CD4-positive, alpha-beta T cell treated with Interleukin-4 for 1 hour (primary cell): Measurements from ENCODE around the gene ATG16L2.
"Not testable (repeated sequence)": the region's sequence is repeated elsewhere in the genome, so short reads cannot be mapped to it uniquely, and the experiment has no call there.

Source experiments
- DNase-seq, 2 donors: peaks; one replicate each; pipeline ENCODE4 v3.0.0-alpha.2; 2020 to 2022

Gene ATG16L2

DNA sequence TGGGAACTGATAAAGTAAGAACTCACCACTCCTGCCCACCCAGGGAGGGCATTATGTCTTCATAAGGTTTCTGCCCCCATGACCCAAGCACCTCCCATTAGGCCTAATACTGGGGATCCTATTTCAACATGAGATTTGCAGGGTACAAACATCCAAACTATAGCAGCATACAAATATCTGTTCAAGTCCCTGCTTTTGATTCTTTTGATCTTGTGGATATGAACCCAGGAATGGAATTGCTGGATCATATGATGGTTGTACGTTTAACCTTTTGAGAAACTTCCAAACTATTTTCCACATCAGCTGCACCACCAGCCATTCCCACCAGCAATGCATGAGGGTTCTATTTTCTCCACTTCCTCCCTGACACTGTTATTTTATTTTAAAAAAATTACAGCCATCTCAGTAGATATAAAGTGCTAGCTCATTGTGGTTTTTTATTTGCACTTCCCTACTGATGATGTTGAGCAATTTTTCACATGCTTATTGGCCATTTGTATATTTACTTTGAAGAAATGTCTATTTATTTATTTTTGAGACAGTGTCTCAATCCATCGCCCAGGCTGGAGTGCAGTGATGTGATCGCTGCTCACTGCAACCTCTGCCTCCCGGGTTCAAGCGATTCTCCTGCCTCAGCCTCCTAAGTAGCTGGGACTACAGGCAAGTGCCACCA, 7.1 kb upstream of the ATG16L2 start:
- DNase-seq = no peak

DNA sequence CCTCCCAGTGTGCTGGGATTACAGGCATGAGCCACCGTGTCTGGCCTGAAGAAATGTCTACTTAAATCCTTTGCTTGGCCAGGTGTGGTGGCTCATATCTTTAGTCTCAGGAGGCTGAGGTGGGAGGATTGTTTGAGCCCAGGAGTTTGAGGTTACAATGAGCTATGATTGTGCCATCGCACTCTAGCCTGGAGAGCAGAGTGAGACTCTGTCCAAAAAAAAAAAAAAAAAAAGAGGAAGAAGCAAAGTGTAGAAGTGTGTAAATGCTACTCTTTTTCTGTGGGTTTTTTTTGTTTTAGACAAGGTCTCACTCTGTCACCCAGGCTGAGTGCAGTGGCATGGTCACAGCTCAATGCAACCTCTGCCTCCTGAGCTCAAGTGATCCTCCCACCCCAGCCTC, 6.4 kb upstream of the ATG16L2 start:
- DNase-seq = no peak

DNA sequence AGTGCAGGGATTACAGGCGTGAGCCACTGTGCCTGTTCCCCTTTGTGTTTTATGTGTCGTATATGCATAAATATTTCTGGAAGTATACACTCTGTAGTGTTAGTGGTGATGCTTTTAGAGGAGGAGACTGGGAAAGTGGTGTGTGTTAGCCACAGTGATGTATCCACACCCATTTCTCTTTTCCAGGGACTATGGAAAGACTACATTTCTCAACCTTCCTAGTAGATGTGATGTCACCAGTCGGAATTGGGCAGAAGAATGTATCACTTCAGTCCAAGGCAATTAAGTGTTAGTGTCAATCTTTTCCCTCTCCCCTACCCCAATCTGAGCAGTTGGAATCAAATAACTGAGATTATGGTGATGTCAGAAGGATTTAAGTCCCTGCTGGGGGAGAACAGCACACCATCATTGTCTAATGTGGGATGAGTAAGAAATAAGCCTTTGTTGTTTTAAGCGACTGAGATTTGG, 5.8 kb upstream of the ATG16L2 start:
- DNase-seq = no peak

DNA sequence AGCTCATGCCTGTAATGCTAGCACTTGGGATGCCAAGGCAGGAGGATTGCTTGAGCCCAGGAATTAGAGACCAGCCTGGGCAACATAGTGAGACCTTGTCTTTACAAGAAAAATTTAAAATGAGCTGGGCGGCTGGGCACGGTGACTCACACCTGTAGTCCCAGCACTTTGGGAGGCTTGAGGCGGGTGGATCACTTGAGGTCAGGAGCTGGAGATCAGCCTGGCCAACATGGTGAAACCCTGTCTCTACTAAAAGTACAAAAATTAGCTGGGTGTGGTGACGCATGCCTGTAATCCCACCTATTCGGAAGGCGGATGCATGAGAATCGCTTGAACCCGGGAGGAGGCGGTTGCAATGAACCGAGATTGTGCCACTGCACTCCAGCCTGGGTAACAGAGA, 2.5 kb upstream of the ATG16L2 start:
- not testable (repeated sequence) for DNase-seq

DNA sequence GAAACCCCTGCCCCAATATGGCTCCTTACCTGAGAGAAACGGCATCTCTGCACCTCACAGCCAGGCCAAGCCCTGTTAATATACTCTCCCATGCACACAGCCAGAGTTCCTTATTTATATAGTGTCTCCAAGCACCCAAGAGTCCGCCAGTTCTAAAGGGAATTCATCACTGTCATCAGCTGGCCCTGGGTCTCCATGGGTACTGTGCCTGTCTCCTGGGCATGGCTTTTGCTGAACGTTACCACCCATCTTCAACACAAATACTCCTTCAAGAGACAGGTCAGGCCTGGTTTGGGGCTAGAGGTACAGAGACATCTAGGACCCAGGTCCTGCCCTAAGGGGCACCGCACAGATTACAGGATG, 1.6 kb upstream of the ATG16L2 start:
- DNase-seq = no peak

DNA sequence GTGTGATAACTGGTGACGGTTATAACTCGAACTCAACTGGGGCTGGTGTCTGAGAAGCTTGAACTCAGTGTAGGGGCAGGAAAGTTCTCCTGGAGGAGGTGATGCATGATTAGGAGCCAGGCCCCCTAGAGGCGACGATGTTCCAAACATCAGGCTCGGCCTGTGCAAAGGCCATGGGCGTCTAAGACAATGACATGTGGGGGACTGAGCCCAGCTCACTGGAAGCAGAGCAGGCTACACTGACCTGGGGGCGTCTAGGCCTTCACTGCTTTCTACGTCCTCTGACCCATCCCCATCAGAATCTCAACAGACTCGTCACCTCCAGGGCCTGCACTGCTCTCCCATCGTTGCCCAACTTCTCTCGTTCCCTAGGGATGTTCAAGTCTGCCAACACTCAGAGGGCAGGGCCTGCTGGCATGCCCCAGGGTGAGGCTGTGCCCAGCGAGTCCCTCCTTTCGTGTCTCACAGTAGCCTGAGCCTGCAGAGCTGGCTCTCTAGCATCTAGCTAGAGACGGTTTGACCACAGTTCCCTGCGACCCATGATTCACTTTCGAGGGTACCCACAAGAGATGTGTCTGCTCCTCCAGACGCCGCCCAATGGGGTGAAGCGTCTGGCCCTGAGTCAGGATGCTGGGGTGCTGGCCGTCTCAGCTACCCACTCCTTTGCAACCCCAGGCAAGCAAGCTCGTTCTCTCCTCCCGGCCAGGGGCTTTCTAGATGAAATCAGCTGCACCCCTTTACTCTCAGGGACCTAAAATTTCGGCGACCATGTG, 1.1 kb upstream of the ATG16L2 start:
- DNase-seq = peak; percentile 74 to 78

DNA sequence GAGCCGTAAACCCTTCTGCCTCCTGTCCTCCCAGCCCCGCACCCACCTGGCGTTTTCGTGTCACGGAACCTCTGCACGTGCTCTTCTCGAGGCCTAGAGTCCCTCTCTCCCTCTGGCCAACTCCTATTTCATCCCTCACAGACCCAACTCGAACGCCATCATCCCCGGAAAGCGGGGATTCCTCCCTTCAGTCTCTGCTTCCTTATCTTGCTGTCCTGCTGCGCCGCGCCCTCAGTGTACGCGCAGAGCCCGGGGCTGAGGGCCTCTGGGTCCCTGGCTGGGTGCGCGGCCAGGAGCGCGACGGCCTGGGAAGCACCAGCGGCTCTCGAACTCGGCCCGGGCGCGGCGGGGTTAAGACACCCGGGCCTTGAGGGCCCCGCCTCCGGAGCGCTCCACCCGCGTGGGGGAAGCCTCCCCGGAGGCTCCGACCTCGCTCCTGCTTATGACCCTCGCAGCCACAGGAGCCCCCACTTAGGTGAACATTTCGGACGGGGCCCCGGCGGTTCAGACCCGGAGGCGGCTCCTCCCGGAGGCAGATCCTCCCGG, 398 bp upstream of the ATG16L2 start:
- DNase-seq = peak in 1 of 2 donors; percentile 81

DNA sequence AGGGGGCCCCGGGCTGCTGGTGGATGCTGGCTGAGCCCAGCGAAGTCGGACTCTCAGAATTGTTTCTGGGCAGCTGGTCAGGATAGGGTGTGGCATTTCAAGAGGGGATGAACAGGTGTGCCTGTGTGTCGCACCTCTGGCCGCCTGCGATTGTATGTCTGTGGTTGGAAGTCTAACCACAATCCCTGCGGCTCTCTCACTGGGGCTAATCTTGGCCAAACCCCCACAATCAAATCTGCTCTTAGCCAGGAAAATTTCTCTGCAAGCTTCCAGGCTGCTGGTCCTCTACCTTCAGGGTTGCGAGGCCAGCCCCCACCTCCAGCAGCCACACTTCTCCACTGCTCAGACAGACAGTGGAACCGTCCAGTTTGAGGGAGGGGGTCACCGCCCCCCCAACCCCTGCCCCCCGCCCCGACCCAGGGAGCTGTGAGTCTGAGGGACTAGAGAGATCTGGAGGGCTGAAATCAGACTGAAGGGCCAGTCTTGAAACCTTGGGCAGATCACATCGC, 953 bp downstream of the ATG16L2 start:
- DNase-seq = no peak

DNA sequence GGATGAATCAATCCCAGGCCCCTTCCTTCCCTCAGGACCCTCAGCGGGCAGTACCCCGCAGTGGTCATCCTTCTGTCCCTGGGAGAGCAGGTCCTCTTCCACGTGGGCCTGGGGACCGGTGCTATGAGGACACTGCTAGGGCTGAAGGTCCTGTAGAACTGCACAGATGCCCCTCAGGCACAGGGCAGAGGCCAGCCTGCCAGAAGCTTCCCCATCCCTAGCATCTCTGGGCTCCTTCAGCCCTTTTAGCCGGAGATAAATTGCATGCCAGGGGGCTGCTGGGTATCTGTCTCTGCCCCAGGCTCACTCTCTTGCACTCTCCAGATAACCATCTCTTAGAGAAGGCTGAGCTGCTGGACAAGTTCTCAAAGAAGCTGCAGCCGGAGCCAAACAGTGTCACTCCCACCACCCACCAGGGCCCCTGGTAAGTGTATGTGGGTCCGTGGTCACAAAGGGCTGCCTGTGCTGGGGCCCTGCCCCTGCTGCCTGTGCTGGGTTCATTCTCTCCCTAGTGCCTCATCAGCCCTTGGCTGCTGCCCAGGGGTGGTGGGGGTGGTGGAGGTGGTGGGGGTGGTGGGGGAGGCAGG, 2.3 kb downstream of the ATG16L2 start:
- DNase-seq = no peak

DNA sequence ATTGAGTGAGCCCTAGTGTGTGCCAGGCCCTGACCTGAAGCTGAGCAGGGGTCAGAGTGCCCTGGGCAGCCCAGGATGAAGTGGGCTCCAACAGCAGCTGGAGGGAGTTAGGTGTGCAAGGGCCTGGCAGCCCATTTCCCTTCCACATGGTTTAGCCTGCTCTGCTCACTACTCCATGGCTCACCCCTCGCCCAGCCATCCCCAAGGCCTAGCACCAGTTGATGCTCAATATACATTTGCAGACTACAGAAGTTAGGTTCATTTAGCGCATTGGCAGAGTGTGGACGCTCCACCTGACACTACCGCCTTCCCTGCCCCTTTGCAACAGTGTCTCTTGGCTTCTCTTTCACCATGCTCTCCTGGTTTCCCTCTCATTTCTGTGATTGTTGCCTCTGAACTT, 3.8 kb downstream of the ATG16L2 start:
- DNase-seq = no peak

DNA sequence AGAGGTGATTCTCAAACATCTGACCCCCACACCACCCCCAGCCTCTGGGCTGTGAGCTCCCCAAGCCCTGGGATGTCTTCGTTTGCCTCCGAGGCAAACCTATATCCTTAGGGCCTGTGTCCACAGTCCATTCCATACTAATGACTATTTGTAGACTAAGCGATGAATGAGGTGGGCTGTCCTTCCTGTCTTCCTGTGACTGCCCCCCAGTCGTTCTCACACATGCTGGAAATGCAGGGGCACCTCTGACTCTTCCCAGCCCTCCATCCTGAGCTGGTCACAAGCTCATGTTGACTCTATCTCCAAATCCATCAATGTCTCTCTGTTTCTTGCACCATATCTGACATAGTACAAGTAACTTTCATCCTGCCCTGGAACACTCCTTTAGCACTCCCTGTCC, 4.8 kb downstream of the ATG16L2 start:
- no peak for DNase-seq

DNA sequence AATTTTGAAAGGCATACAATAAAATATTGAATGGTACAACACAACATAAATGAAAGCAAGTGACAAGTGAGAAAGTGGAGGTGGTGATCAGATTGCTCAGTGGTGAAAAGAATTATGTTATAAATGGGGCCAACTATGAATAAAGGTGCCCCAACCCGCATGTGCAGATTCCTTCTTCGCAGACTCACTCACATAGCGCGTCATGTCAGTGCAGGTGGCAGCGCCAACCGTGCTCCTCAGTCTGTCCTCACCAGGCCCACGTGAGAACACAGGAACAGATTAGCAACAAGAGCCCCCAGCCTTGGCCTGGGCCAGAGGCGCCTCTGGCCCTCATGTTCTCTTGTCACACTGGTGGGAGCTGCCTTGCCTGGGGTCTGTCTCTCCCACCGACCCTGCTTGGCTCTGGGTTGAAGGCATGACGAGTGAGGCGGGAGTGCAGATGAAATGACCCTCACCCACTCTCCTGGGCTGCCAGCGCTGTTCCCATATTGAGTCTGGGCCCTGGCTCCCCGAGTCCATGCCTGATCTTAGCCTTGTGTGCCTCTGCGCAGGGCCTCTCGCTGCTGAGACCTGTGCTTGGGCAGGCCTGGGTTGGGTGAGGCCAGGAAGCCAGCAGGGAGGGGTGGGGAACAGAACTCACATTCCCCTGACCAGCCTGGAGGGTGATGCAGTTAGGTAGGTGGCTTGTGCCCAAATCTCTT, 6.4 kb downstream of the ATG16L2 start:
- DNase-seq = no peak

DNA sequence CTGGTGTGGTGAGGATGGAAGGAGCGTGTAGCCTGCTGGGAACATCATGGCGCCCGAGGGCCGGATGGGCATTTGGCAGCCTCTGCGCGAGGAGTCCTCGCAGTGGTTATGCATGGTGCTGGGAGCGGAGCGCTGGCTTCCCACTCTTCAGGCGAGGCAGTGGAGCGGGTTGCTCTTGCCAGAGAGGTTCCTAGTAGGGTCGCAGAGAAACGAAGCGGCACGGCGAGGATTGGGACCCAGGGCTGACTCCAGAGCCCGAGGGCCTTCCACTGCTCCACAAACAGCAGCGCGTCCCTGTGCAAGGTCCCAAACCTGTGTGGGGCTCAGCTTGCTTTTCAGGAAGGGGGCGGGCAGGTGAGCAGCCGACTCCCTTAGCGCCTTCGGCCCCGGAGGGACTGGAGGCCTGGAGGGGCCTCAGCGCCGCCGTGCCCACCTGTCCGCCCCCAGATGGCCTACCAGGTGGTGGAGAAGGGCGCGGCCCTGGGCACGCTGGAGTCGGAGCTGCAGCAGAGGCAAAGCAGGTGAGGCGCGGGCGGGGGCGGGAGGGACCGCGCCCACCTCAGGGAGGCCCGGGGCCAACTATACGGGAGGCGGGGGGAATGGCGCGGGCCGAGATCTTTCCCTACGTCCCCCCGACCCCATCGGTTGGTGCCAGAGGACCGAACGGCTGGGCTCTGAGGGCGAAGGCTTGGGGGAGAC, 7.2 kb downstream of the ATG16L2 start:
- no peak for DNase-seq

DNA sequence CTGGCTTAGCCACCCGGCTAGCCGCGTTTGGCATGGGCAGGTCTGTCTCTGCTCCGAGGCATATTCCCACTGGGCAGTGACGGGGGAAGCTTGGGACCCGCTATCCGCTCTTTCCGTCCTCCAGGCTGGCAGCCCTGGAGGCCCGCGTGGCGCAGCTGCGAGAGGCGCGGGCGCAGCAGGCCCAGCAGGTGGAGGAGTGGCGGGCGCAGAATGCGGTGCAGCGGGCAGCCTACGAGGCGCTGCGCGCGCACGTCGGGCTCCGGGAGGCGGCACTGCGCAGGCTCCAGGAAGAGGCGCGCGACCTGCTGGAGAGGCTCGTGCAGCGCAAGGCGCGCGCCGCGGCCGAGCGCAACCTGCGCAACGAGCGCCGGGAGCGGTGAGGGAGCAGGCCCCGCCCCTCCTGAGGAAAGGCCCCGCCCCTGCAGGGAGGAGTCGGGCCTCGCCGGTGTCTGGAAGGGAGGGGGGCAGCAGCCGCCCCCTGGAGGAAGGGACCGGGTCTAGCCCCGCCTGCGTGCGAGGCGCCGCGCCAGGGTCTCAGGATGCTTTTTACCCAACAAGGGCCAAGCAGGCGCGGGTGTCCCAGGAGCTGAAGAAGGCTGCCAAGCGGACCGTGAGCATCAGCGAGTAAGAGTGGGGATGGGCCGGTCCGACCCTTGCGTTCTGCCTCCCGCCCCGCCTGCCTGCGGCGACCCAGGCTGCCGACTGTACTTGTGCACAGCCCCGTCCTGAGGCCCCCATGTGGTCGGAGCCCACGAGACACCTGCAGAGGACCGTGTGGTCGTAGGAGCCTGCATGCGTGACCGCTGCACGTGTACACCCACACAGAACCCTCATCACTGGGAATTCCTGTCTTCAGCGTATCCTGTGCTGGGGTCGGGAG, 7.9 kb downstream of the ATG16L2 start:
- DNase-seq = peak; percentile 91 to 96

DNA sequence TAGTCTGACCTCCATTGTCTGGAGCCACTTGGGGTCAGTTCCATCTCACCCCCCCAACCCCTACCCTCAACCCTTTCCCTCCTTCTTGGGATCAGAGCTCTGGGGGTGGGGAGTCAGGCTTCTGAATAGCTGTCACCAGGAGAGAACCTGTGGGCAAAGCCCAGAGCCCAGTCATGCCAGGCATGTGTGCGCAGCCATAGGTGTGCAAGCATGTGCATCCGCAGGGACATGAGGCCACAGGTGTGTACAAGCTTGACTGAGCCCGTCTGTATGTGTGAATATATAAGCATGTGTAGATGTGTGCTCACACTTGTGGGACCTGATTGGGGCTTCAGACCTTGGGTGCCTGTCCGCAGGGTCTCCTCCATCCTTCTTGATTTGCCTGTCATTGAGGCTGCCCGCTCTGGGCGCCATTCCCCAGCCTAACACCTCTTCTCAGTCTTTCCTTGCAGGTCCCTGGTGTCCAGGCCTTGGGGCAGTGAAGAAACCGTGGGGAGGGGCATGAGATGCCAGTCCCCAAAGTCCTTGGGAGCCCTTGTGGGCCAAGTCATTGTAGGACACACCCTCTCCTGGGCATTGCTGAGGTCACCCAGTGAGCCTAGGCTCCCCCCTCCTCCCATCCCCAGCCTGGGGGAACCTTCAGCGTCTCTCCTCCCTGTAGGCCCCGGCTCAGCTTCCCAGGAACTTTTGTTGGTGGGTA, 9.0 kb downstream of the ATG16L2 start:
- no peak for DNase-seq

DNA sequence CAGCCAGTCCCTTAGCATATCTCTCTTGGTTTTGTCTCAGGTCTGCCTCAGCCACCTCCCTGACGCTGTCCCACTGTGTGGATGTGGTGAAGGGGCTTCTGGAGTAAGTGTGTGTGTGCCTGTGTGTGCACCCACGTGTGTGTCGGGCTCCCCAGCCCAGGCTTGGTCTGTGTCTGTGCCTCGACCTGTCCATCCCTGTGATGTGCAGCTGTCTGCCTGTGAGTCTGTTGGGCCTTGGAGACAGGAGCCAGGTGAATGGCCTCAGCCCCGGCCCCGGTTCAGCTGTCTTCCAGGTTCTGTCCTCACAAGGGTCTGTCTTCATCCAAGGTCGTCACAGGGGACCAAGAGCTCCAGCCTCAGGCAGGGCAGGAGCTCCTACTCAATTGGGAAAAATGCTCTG, 9.8 kb downstream of the ATG16L2 start:
- no peak for DNase-seq

DNA sequence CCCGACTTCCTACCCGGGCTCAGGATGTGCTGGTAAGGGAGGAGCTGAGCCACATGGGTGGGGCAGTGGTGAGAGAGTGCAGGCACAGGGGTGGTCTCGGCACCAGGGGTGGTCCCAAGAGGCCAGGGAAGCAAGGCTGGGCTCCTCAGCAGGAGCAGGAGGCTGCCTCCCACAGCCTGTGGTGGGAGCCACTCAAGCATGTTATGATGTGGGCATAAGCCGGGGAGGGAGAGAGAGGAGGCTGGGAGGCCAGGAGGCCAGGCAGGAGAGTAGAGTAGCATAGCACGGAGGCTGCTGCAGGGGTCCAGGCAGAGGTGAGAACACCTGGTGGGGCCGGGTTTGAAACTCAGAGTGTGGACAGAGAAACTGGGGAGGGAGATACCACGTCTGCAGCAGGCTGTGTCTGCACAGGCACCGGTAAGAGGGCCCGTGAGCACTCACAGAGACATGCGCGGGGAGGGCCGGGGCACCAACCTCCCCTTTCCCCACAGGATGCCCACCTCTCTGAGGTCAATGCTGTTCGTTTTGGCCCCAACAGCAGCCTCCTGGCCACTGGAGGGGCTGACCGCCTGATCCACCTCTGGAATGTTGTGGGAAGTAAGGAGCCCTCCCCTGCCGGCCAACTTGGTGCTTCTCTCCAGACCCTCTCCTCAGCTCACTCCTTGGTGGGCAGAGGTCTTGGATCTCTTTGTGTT, 10.7 kb downstream of the ATG16L2 start:
- DNase-seq = no peak

DNA sequence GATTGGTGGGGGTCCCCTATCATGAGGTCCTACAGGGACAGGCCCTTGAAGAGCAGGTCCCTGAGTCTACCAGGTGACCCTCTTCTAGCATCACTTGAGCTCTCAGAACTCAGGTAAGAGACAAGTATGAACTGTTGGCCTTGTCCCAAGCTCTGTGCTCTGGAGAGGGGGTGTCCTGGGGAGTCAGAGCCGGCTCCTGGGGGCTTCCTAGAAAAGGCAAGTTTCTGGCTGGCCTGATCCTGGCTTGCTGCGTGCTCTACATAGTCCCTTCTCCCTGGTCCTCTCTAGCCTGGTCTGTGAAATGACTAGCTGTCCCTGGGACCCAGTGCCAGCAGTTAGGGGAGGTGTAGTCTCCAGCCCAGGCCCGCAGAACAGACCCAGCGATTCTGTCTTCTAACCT, 11.4 kb downstream of the ATG16L2 start:
- DNase-seq = no peak

DNA sequence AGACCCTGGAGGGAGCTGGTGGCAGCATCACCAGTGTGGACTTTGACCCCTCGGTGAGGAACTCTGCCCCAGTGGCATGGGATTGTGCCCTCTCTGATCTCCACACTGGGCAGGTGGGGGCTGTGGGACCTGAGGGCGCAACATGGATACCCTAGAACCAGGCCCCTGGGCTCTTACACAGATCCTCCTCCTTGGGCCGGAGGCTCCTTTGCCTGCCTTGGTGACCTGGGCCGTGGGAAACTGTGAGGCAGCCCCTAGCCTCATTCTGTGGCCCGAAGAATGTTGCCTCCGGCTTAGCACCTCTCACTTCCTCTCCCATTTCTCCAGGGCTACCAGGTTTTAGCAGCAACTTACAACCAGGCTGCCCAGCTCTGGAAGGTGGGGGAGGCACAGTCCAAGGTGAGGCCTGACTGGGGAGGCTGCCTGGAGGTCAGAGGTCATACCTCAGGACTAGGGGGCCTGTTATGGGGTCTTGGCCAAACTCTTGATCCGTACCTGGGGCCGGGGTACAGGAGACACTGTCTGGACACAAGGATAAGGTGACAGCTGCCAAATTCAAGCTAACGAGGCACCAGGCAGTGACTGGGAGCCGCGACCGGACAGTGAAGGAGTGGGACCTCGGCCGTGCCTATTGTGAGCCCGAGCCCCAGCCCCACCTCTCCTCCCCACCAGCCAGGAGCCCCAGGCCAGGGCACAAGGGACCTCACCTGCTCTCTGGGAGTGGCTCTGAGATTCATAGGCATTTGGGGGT, 12.2 kb downstream of the ATG16L2 start:
- no peak for DNase-seq
